ENCODE results near the gene FBXW4.

Gene FBXW4

DNA sequence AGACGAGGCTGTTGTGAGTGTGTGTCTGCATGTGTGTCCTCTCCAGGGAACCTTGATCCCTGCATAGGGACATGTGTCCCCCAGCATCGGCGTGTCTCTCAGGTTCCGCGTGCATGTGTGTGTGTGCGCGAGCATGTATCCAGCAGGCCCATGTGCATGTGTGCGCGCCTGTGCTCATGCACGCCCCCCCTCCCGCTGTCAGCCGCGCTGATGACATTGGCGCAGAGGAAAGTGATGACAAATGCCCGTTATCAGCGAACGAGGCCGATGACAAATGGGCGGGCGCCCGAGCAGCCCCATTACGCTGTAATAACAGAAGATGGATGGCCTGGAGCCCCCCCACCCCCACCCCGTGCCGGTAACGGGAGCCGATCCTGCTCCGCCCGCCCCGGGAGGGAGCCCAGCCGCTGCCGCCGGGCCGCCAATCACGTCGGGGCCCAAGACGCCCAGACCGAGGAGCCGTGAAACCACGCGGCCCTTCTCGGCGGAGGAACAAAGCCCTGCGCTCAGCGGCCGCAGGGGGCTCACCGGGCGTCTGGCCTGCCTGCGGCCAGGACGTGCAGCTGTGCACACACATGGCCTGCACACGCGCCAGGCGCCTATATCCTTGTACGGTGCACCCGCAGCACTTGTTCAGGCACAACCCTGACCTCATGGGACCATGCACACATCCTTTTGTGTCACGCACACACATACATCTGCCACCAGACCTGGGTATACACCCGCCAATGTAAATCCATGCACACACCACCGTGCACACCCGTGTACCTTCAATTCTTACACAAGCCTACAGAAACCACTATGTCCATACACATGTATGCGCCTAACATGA is 128.4 kb downstream of the FBXW4 start:
- no peak for DNase-seq (ENCODE audit: low read depth)

DNA sequence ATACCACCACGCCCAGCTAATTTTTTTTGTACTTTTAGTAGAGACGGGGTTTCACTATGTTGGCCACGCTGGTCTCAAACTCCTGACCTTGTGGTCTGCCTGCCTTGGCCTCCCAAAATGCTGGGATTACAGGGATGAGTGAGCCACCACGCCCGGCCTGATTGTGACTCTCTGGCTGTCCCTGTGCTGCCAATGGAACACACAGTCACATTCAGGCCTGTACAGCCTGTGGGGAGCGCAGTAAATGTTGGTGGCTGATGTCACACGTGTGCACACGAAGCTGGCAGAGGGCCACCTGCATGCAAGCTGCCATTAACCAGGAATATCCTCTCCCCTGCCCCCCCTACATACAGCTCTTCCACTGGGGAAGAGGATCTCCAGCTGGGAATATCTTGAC is 129.0 kb downstream of the FBXW4 start:
- DNase-seq (ENCODE audit: low read depth): no peak

GRCh38 chr10:101565370-101565900 is 129.5 kb downstream of the FBXW4 start:
- no peak for DNase-seq (ENCODE audit: low read depth)

GRCh38 chr10:101564490-101564991 is 130.4 kb downstream of the FBXW4 start:
- DNase-seq (ENCODE audit: low read depth): no peak

- no peak for DNase-seq (ENCODE audit: low read depth)
Measured at GRCh38 chr10:101563497-101564040, 131.4 kb downstream of the FBXW4 start.

DNA sequence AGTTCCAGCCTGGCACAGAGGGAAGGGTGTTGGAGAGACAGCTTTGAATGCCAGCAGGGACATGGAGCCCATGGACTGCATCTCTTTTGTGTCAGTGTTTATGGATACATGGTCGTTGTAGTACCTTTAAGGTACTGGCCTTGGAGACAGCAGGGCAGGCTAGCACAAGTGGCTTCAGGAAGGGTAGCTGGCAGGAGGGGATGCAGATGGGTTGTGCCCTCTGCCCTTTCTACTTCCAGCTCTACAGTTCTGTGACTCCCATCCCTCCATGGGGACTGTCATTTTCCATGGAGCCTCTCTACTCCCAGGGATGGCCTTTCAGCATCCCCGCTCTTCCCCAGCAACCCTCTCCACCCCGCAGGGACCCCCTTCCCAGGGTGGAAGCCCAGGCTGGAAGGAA is 132.0 kb downstream of the FBXW4 start:
- no peak for DNase-seq (ENCODE audit: low read depth)

GRCh38 chr10:101562231-101562630 is 132.7 kb downstream of the FBXW4 start:
- no peak for DNase-seq (ENCODE audit: low read depth)

GRCh38 chr10:101561068-101561915 is 133.7 kb downstream of the FBXW4 start:
- DNase-seq (ENCODE audit: low read depth): no peak
